Glomerular endothelial cell (primary cell): ENCODE data around the gene OLIG2. TPM values are rescaled to one million over a fixed set of nuclear protein-coding genes. Genes with fewer than 3 reads are reported as not detected.

Source experiments
- DNase-seq: peaks from one replicate; pipeline ENCODE4 v3.0.0-alpha.2; 2011; ENCODE audit warnings: low read depth, low spot score; ENCODE audit errors: extremely low read depth
- total RNA-seq: library from RNA; depleted of rRNA; stranded (reverse); fragments of >200 nt; gene quantifications from 2 replicates; pipeline ENCODE4 v1.2.3, GENCODE V29; 2015

Gene OLIG2
- total RNA-seq, 1 donor from 2014 or later, result not detected

DNA sequence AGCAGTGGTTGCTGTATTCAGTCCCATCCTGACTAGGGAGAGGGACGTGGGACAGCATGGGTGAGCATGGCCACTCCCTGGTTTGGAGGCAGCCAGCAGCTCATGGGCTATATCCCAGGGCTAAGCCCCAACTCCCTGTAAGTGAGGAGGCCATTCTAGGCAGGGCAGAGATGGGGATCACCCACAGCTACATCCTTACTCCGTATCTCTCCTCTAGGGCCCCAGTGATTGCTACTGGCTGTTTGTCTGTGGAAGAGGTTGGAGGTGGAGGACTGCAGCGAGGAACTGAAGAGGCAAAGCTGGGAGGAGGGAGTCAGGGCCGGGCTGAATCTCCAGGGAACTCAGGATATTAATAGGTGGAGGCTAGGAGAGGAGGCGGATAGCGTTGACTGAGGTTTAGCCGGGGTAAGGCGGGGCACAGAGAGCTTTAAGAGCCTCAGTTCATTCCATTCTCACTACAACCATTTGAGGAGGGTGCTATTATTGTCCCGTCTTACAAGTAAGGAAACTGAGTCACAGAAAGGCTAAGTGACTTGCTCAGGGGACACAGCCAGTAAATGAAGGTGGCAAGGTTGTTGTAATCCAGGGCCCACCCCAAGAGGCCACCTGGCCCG is 6.8 kb downstream of the OLIG2 start:
- DNase-seq, result no peak

DNA sequence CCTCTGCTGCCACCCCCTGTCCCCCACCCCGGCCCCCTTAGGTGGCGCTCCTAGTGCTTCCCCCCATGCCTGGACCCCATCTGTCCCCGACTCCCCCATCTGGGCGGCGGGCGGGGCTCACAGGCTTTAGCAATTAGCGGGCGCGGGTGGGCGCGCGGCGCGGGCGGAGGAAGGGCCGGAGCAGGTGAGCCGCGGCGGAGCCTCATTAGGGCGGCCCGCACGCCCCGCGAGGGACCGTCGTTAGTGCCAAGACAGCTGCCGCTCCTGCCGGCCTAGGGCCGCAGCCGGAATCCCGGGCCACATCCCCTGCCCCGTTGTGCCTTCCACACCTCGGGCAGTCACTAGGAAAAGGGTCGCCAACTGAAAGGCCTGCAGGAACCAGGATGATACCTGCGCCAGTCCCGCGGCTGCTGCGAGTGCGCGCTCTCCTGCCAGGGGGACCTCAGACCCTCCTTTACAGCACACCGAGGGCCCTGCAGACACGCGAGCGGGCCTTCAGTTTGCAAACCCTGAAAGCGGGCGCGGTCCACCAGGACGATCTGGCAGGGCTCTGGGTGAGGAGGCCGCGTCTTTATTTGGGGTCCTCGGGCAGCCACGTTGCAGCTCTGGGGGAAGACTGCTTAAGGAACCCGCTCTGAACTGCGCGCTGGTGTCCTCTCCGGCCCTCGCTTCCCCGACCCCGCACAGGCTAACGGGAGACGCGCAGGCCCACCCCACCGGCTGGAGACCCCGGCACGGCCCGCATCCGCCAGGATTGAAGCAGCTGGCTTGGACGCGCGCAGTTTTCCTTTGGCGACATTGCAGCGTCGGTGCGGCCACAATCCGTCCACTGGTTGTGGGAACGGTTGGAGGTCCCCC is 7.6 kb downstream of the OLIG2 start:
- DNase-seq, result no peak

DNA sequence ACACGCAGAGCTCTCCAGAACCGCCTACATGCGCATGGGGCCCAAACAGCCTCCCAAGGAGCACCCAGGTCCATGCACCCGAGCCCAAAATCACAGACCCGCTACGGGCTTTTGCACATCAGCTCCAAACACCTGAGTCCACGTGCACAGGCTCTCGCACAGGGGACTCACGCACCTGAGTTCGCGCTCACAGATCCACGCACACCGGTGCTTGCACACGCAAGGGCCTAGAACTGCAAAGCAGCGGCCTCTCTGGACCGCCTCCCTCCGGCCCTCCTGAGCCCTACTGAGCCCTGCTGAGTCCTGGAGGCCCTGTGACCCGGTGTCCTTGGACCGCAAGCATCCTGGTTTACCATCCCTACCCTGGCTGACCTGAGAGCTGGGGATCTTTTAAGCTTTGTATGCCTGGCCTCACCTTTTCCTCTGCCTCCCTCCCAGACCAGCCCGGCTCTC is 8.3 kb downstream of the OLIG2 start:
- no peak for DNase-seq

DNA sequence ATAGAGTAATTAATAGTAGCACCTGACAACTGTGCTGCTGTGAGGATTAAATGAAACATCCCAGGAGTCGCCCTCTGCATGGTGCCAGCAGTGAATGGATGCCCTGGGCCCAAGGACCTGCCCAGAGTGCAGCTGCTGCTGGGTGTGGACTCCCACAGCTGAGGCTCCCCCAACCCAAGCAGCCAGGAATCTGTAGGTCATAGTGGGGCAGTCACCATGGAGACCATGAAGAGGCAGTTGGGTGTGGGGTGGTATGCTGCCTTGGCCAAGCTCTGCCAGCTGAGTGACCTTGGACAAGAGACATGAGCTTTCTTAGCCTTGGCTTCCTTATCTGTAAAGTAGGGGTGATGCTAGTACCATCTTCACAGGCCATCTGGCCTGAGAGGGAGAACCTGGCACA is 9.4 kb downstream of the OLIG2 start:
- no peak for DNase-seq

DNA sequence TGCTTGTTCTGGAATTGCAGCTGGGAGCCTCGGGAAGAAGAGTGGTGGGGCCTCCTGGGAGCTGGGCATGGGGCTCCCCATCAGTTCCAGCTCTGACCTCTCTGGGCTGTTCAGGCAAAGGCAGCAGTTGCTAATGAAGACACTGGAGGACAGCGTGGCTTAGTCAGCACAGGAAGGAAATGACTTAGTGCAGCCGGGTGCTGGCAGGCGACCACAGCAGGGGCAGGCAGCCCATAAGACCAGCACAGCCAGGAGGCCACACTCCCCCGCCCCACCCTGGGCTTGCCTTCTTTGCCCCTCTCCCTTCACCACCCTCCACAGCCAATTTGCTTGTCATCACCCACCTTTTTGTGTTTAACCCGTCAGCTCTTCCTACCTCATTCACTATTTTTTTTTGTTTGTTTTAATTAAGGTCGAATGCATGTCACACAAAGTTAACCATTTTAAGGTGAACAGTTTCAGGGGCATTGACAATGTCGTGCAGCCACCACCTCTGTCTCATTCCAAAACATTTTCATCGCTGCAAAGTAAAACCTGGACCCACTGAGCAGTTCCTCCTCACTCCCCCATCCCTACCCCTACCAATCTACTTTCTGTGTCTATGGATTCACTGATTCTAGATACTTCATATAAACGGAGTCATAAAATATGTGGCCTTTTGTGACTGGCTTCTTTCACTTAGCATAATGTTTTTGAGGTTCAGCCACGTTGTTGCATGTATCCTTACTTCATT is 10.9 kb downstream of the OLIG2 start:
- DNase-seq, result peak; percentile 25

DNA sequence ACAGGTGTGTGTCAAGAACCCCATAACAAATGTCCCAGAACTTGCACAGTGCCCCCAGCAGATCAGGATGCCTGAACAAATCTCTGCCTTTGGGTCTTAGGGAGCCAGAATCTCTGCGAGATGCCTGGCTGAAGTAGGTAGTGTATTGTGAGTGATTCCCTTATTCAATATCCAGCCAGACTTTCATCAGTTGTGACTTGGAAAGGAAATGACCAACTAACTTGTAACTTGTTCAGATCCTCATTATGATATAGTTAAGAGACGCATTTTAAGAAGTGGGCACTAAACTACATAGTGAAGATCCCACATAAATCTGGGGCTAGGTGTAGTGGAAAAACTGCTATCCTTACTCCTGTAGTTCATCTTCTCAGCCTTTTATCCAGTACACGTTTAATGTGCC is 11.8 kb downstream of the OLIG2 start:
- no peak for DNase-seq

DNA sequence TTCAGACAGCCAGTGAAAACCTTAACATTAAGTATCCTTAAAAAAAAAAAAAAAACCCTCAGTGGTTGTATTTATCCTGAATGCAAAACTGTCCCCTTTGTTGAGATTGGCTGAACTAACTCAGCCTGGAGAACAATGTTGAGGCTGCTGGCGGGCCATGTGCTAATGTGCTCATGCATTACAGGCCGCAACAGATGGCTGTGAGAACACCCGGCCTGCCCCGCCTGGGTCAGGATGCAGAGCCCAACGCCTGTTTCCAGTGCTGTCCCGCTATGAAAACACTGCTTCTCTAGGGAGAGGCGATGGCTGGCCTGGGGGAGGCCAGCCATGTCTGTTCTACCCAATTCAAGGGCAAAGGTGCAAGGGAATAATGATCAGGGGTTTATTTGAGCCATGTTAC is 13.8 kb downstream of the OLIG2 start:
- no peak for DNase-seq

DNA sequence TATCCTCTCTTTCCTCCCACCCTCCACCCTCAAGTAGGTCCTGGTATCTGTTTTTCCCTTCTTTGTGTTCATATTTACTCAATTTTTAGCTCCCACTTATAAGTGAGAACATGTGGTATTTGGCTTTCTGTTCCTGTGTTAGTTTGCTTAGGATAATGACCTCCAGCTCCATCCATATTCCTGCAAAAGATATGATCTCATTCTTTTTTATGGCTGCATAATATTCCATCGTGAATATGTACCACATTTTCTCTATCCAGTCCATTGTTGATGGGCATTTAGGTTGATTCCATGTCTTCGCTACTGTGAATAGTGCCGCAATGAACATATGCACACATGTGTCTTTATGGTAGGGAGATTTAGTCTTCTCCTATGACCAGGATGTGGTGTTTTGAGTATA is 14.5 kb downstream of the OLIG2 start:
- DNase-seq, result no peak

DNA sequence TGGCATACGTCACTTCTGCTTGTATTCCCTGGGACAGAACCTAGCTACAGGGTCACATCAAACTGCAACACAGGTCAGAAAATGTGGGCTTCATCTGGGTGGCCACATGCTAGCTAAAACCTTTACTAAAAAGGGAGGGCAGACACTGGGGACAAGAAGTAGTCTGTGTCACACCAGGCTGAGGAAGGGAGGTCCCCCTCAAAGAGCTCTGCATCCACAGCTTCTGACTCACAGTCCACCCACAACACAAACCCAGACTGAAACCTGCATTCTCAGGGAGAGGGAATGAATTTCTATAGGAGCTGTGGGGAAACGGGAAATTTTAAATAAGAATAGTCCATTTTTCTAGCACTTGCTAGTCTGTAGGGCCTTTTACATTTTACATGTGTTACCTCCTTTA is 16.2 kb downstream of the OLIG2 start:
- DNase-seq, result no peak

DNA sequence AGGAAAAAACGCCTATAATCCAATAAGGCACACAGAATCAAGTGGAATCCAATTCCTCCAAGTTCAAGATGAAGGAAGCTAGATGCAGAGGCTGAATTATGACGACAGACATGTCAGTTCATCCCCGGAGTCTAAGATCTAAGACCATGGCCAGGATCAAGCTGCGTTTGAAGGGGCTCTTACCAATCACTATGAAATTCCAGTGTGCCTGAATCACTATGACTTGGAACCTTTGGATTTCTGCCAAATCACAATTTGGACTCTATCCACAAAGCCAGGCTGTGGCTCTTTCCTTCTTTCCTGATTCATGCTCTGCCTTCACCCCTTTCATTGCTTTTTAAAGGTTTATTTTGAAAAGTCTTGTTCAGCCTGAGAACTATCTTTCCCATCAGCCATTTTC is 17.1 kb downstream of the OLIG2 start:
- DNase-seq, result peak; percentile 52

DNA sequence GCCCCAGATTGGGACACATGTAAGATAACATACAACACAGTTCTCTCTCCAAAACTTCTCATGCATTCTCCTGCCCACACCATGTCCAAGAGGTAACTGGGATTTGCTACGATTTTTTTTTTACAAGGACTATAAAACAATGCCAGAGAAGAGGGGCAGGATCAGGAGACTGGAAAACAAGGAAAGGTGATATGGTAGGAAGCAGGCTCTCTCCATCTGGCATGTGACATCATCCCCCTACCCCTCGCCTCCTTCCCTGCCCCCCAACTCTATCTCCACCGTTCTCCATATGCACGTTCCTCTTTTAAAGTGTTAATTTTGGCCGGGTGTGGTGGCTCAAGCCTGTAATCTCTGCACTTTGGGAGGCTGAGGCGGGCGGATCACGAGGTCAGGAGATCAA is 20.7 kb downstream of the OLIG2 start:
- no peak for DNase-seq

DNA sequence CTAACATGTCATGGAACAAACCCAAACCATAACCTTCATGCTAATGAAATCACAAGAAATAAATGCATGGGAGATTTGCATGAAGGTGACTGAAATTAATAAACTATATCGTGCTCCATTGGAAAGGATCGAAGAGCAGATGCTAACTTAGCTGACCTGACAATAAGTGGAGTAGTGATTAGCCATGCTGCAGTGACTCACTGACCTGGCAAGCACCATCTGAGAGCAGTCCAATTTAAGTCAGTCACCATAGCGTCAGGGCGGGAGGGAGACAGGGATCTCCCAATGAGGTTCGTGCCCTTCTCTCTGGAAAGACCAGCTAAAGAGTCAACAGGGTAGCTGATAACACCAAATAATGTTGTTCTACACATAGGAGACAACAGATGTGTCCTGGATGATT is 21.5 kb downstream of the OLIG2 start:
- no peak for DNase-seq

DNA sequence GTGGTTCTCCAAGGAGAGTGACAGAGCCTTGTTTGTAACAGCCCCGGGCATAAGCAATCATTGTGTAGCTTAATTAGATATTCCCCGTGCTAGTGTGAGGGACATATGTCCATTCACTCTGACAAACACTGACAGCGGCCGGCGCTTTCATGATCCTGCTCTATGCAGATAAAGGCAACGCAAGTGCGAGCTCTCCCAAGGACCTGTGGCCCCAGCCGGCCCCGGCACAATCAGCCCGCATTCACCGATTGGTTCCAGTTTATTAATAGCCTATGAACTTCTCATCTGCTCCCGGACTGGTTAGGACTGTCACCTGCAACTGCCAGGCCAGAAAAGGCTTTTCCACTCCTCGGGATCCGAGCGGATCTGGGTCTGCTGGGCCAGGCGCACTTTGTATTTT is 26.2 kb downstream of the OLIG2 start:
- no peak for DNase-seq

DNA sequence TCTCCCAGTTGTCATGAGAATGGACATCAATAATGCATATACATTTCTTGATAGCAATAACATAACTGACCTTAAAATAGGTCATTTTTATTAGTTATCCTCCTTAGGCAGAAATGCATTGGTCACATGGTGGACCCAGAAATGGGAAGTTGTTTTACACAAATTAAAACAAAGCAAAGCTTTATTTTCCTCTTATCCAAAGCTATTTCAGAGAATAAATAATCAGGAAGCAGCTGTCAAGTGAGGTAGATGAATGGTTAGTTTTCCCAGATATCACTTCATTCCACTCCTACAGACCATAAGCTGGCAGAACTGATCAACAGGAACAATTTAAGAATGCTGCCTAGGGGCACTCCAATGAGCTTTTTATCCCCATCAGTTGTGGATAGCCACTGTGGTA is 28.2 kb downstream of the OLIG2 start:
- no peak for DNase-seq

DNA sequence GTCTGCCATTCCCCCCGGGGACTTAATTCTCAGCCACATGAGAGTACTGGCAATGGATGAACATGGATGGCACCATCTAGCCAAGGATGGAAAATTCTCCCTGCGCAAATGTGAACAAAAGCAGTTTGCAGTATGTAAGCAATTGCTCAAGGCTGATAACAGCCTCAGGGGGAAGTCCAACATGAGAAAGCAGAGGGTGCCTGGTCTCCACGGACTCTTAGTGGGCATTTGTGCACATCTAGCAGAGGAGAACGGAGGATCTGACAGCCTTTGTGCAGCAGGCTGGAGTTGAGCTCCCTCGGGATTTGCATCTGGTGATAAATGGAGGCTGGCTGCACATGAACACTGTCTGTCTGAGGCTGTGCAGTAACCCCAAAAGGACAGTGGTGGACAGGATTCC is 30.3 kb downstream of the OLIG2 start:
- no peak for DNase-seq

DNA sequence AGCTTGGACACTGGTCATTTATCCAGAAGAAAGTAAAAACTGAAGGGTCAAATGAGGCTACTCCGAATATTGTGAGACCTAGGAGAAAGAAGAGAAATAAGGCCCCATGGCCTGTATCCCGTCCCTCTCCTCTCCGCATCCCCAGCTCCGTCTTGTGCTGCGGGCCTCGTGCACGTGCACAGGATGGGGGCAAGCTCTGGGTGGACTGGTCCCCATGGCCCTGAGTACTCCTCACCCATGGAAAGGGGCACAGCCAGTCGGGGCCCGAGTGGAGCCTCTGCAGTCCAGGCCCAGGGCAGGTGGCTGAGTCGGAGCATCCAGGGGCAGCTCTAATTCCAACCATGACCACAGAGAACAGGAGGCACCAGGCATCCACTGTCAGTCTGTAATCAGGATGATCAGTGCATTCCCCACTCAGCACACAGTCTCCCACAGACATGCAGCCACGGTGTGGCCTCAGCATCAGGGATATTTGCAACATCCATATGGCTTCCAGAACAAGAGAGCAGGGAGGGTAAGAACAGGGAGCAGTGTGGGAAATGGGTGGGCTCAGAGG is 31.7 kb downstream of the OLIG2 start:
- DNase-seq, result no peak

DNA sequence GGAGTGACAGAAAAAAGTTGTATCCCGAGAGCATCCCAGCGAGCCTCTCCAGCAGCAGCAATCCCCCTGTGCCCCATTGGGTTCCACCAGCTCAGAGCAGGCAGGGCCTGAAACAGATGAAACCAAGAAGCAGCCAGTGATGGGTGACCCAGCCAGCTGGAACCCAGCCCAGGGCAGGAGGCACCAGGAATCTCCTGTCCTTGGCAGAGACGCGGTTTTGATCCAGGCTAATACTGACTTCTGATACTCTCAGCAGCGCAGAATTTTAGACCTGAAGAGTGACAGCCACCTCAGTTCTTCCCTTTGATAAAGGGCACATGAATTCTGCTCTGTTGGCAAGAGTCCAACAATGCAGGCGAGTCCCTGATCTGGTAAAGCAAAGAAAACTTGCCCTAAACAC is 32.8 kb downstream of the OLIG2 start:
- DNase-seq, result no peak

DNA sequence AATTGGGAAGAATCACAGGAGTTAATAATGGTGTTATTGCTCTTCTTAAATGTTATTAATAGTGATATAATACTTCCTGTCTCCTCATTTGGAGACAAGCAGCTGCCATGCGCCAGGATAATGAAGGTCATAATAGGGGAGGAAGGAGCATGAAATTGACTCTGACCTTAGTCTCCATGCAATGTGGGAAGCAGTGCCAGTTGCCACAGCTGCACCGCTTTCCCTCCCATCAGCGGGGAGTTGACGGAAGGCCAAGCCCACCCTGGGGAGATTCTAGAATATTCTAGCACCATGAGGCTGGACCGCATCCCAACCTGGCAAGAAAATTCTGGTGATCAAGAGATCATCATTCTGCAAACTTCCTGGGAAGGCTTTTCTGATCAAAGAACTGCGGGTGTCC is 33.2 kb downstream of the OLIG2 start:
- DNase-seq, result no peak

DNA sequence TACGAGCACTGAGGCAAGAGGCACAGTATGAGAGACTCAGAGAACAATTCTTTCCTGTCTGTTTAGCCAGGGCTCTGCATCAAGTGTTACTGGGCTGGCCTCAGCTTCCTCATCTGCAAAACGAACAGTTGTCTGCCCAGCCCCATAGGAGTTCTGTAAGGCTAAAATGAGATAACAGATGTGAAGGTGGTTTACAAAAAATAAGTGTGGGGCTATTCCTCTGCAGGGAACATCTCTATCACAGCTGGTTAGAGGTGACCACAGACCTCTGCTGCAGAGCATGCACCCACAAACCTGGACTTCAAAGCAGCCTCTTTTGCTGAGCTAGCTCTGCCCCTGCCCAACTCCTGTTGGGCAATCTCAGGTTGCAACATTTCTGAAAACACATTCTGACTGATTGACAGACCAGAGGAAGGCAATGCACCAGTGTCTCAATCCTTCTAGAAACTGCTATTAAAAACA is 33.7 kb downstream of the OLIG2 start:
- no peak for DNase-seq

DNA sequence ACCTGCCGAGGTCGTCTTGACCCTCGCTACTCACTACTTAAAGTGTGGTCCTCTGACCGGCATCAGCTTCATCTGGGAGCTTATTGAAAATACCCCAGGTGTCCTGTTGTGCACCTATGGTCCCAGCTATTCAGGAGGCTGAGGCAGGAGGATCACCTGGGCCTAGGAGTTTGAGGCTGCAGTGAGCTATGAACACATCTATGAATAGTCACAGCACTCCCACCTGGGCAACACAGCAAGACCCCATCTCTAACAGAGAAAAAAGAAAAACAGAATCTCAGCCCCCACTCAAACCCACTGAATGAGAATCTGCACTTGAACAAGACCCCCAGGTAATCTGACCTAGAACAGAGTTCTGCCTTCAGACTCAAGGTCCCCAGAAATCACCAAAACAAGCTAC is 35.5 kb downstream of the OLIG2 start:
- DNase-seq, result no peak

DNA sequence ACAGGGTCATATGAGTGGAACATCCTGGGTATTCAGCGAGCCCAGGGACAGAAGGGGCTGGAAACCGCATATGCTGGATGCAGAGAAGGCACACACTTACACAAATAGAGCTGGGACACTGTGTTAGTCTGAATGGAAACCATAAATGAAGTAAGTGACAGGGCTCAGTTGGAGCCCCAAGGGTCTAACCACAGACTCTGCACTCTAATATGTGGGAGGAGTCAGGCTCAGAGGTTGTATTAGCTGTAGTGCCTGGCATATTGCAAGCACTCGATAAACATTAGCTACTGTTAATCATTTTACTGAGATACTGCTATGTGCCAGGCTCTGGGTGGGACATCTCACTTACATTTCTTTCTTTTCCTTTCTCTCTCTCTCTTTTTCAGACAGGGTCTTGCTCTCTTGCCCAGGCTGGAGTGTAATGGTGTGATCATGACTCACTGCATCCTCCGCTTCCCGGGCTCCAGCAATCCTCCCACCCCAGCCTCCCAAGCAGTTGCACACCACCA is 37.7 kb downstream of the OLIG2 start:
- DNase-seq, result no peak
